ENCODE results near the gene LDHB. TPM values are rescaled to one million over a fixed set of nuclear protein-coding genes. Genes with fewer than 3 reads are reported as not detected.

The LDHB gene
- total RNA-seq, 1 experiment from 2014 or later, result 1,454 TPM

DNA sequence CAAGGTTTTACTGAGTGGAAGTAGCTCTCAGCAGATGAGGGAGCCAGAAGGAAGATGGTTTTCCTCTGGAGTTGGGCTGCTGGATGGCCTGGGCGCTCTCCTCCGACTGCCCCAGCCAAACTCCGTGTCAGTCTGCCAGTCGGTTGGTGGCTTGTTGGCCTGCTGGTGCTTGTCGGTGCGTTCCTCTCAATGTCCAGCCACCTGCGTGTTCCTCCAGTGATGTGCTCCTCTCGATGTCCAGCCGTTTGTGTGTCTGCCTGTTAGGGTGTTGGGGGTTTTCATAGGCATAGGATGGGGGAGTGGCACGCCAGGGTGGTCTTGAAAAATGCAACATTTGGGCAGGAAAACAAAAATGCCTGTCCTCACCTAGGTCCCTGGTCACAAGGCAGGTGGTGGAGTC lies 37.0 kb upstream of the LDHB start:
- H3K9ac ChIP-seq (ENCODE audit: low read length), result no peak overlapping the region
- H3K27me3 ChIP-seq (ENCODE audit: insufficient read depth, low read length), result no peaks in the 10 kb centered on the region
- no peaks in the 10 kb centered on the region for H3K9me3 ChIP-seq (ENCODE audit: control insufficient read depth in 1 of 2, insufficient read depth in 1 of 2, low read depth in 1 of 2, low read length in 2 of 2)
- H4K20me1 ChIP-seq (ENCODE audit: insufficient read depth), result no peaks in the 10 kb centered on the region
- no TSS peak for BruUV-seq (replicated peaks)
- CTCF ChIA-PET, result interaction anchor here (1.1 kb wide), 1 partner anchor 295 kb away, joined by 4 read pairs; no protein-coding TSS in a partner anchor
- H3K79me2 ChIP-seq (ENCODE audit: insufficient read depth, low read length), result no peaks in the 10 kb centered on the region
- H3K4me1 ChIP-seq (ENCODE audit: control insufficient read depth in 1 of 2, insufficient read depth in 2 of 2, low read length in 2 of 2), result no peaks in the 10 kb centered on the region; a peak in 1 of 4 replicates
- no peak overlapping the region for H3K4me2 ChIP-seq (ENCODE audit: low read length)
- H3K9me2 ChIP-seq (ENCODE audit: insufficient read depth), result no peaks in the 10 kb centered on the region
- H2AFZ ChIP-seq (ENCODE audit: low read depth, low read length, poor library complexity, severe bottlenecking), result no peak overlapping the region
- no peak for DNase-seq (ENCODE audit: low read depth, low spot score)
- RAD21 ChIA-PET (ENCODE audit: low non-redundant PET in 1 of 2, low total read pairs in 2 of 2, uncharacterized antibody in 2 of 2, unreplicated experiment in 2 of 2), result no interaction called here
- POLR2A ChIA-PET, result no interaction called here
- no peak for ATAC-seq
- no peaks in the 10 kb centered on the region for H3K36me3 ChIP-seq (ENCODE audit: control insufficient read depth in 1 of 2, insufficient read depth in 2 of 2, low read length in 2 of 2)
- intact Hi-C loops (cut with micrococcal nuclease), result loop anchor here (10.0 kb wide), 1 partner anchor 750 kb away; no protein-coding TSS in a partner anchor
- no peak overlapping the region for H3K4me3 ChIP-seq (replicated peaks in 1 of 2; ENCODE audit: low read depth in 1 of 2, low read length in 2 of 2)
- no peak for TF ChIP-seq ELF1 (IDR thresholded peaks at IDR 0.05; ENCODE audit: borderline replicate concordance, low read depth)
- TF ChIP-seq RAD21 (IDR thresholded peaks at IDR 0.05; ENCODE audit: low read depth), result no peak
- TF ChIP-seq ZBTB33 (IDR thresholded peaks at IDR 0.05; ENCODE audit: extremely low read depth, insufficient replicate concordance, low read length), result no peak
- TF ChIP-seq POLR2A (IDR thresholded peaks at IDR 0.05; ENCODE audit: borderline replicate concordance, extremely low read depth, insufficient read depth, insufficient read length), result no peak
- TF ChIP-seq CBX3 (IDR thresholded peaks at IDR 0.05; ENCODE audit: low read depth), result no peak
- TF ChIP-seq, protein P1, sequence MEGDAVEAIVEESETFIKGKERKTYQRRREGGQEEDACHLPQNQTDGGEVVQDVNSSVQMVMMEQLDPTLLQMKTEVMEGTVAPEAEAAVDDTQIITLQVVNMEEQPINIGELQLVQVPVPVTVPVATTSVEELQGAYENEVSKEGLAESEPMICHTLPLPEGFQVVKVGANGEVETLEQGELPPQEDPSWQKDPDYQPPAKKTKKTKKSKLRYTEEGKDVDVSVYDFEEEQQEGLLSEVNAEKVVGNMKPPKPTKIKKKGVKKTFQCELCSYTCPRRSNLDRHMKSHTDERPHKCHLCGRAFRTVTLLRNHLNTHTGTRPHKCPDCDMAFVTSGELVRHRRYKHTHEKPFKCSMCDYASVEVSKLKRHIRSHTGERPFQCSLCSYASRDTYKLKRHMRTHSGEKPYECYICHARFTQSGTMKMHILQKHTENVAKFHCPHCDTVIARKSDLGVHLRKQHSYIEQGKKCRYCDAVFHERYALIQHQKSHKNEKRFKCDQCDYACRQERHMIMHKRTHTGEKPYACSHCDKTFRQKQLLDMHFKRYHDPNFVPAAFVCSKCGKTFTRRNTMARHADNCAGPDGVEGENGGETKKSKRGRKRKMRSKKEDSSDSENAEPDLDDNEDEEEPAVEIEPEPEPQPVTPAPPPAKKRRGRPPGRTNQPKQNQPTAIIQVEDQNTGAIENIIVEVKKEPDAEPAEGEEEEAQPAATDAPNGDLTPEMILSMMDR (IDR thresholded peaks at IDR 0.05 in 2 of 3, conservative IDR thresholded peaks at IDR 0.05 in 1 of 3; ENCODE audit: borderline replicate concordance in 1 of 3, insufficient read depth in 1 of 3, low read depth in 2 of 3, low read length in 2 of 3), result no peak
- no peak for TF ChIP-seq YY1 (IDR thresholded peaks at IDR 0.05; ENCODE audit: extremely low read depth, insufficient replicate concordance, low read depth, low read length)
- TF ChIP-seq SP1 (IDR thresholded peaks at IDR 0.05; ENCODE audit: low read depth), result no peak
- no peak for TF ChIP-seq EZH2phosphoT487 (IDR thresholded peaks at IDR 0.05; ENCODE audit: borderline replicate concordance)
- TF ChIP-seq JUND (IDR thresholded peaks at IDR 0.05), result no peak
- TF ChIP-seq, protein P2, sequence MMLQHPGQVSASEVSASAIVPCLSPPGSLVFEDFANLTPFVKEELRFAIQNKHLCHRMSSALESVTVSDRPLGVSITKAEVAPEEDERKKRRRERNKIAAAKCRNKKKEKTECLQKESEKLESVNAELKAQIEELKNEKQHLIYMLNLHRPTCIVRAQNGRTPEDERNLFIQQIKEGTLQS (IDR thresholded peaks at IDR 0.05), result no peak
- TF ChIP-seq, protein P3, sequence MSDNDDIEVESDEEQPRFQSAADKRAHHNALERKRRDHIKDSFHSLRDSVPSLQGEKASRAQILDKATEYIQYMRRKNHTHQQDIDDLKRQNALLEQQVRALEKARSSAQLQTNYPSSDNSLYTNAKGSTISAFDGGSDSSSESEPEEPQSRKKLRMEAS (IDR thresholded peaks at IDR 0.05), result no peak
- no peak for TF ChIP-seq ZNF274 (IDR thresholded peaks at IDR 0.05; ENCODE audit: low read depth, low read length)
- TF ChIP-seq SRF (IDR thresholded peaks at IDR 0.05; ENCODE audit: low read depth), result no peak
- no peak for TF ChIP-seq POLR2AphosphoS5 (IDR thresholded peaks at IDR 0.05; ENCODE audit: low read depth, low read length)
- no peak overlapping the region for H3K27ac ChIP-seq (ENCODE audit: low read depth, low read length)

Measured in HCT116 (cell line).